ENCODE data around the gene ACIN1.

DNA sequence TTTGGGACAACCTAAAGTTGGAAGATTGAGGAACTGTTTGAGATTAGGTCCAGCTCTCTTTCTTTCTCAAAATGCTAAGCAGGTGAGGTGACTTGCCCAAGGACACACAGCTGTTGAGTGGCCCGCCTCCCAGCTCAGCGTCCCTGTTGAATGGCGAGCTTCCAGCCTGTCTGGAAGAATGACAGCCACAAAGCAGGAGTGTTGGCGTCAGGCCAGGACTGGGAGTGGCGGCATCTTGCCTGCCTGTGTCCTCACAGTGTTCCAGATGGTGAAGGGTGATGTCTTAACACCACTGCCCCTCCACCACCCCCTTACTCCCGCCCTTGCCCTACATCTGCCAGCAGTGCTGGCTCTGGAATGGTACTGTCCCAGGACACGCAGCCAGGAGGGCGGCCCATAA is 28.5 kb upstream of the ACIN1 start:
- TF ChIP-seq FOSL1 (tag; conservative IDR thresholded peaks at IDR 0.05): no peak
- TF ChIP-seq LARP7 (IDR thresholded peaks at IDR 0.05): no peak
- TF ChIP-seq, protein P1, sequence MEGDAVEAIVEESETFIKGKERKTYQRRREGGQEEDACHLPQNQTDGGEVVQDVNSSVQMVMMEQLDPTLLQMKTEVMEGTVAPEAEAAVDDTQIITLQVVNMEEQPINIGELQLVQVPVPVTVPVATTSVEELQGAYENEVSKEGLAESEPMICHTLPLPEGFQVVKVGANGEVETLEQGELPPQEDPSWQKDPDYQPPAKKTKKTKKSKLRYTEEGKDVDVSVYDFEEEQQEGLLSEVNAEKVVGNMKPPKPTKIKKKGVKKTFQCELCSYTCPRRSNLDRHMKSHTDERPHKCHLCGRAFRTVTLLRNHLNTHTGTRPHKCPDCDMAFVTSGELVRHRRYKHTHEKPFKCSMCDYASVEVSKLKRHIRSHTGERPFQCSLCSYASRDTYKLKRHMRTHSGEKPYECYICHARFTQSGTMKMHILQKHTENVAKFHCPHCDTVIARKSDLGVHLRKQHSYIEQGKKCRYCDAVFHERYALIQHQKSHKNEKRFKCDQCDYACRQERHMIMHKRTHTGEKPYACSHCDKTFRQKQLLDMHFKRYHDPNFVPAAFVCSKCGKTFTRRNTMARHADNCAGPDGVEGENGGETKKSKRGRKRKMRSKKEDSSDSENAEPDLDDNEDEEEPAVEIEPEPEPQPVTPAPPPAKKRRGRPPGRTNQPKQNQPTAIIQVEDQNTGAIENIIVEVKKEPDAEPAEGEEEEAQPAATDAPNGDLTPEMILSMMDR (IDR thresholded peaks at IDR 0.05 in 2 of 3, conservative IDR thresholded peaks at IDR 0.05 in 1 of 3; ENCODE audit: insufficient read depth in 2 of 3, low read depth in 1 of 3, low read length in 3 of 3): no peak

All from K562 (cell line).